Measurements from ENCODE around the gene MICAL3.
"Not testable (repeated sequence)": the region's sequence is repeated elsewhere in the genome, so short reads cannot be mapped to it uniquely, and the experiment has no call there.

GRCh38 chr22:17991992-17992391 is 32.4 kb downstream of the MICAL3 start:
- not testable (repeated sequence) for TF ChIP-seq PATZ1 (CRISPR knock-in tag; IDR thresholded peaks at IDR 0.05; ENCODE audit: borderline replicate concordance); CSRNP3 (CRISPR knock-in tag; IDR thresholded peaks at IDR 0.05)
